HCEC 1CT (cell line): Measurements from ENCODE around the gene RHBDF2.
"Not testable (repeated sequence)": the region's sequence is repeated elsewhere in the genome, so short reads cannot be mapped to it uniquely, and the experiment has no call there.

Source experiments
- DNase-seq: peaks from one replicate; pipeline ENCODE4 v3.0.0-alpha.2; 2017

Gene RHBDF2

DNA sequence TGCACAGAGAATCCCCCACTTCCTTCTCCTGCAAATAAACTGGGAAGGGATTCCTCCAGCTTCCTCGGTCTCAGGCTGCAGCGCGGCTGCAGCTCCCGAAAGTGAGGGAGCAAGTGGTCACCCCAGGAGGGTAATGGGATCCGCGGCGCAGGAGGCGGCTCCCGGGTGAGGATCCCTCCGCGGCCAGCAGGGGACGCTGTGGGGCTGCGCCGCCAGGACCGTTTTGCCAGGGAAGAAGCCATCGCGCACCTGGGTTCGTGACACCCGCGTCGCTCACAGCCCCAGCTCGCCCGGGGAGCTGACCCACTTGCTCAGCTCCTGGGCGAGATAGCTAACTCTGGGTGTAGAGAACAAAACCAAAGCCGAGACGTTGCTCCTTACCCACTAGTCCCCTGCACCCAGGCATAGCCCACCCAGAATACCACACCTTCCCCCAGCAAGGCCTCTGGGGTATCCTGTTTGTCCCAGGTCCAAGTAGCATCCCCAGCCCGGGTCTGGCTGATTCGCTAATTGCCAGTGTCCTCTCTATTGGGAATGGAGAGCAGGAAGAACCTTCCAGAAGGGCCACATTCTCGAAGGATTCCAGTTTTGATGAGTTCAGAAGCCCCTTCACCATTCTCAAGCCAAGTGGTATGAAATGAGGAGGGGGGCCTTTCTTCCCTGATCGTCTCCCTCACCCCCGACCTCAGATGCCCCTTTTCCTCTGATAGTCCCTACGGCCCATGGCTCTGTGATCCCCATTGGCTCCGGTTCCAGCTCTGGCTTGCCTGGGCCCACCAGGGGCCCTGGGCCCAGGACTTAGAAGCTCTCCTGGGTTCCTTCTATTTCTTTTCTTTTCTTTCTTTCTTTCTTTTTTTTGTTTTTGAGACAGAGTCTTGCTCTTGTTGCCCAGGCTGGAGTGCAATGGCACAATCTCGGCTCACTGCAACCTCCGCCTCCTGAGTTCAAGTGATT, 22.1 kb upstream of the RHBDF2 start:
- DNase-seq = peak; percentile 62

- not testable (repeated sequence) for DNase-seq
Observed at GRCh38 chr17:76521683-76522082, 20.5 kb upstream of the RHBDF2 start.

GRCh38 chr17:76521262-76521661, 20.0 kb upstream of the RHBDF2 start:
- DNase-seq = no peak

DNA sequence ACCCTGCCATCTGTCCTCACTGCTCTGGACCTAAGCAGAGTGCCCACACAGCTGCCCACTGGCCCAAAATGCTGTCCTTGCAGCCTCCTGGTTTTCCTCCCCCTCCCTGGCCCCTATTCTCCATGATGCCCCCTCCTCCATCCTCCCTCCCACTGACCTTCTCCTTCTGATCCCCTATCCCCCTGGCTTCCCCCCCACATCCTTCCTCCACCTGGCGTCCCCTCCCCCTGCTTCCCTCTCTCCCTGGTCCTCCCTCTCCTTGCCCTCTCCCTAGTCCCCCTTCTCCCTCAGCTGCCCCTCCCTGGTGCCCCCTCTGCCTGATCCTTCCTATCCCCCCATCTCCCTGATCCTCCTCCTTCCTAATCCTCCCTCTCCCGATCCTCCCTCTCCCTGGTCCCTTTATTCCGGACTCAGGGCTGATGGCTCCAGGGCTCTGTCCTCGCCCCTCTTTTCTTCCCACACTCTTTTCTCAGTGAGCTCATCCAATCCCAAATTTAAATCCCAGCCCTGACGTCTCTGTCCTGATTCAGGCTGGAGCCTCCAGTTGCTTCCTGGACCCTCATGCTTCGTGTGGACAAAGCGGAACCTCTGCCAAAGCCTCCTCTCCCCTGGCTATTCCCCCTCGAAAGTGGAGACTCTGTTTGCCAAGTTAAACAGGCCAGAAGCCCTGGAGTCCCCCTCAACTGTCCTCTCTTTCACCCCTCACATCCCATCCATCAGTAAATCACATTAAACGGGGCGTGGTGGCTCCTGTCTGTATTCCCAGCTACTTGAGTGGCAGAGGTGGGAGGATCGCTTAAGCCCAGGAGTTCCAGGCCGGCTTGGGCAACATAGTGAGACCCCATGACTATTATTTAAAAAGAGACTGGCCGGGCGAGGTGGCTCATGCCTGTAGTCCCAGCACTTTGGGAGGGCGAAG, 18.1 kb upstream of the RHBDF2 start:
- no peak for DNase-seq

GRCh38 chr17:76517638-76518038, 16.4 kb upstream of the RHBDF2 start:
- no peak for DNase-seq

DNA sequence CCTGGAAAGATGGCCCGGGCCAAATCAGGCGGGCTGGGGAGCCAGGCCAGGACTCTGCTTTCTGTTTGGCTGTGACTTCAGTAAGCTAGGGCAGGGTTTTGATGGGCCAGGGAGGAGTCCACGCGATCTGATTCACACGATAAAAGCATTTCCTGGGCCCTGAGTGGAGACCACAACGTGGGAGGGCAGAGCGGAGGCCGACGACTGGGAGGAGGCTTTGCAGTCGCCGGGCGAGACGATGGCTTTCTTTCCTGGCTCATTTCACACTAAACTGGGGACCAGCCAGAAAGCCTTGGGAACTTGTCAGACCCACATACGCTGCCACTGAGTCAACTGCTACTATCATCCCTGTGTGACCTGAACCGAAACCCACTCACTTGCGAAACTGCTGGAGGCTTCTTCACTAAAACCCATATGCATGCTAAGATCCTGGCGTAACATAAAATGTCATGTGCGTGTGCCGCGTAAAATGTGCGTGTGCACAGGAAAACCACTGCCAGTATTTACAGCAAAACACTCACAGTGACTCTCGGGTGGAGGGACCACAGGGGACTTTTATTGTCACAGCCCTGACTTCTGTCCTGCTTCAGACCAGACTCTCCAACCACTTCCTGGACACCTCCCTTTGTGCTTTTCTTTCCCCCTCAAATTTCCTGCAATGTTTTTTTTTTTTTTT, 14.2 kb upstream of the RHBDF2 start:
- peak; percentile 91 for DNase-seq

DNA sequence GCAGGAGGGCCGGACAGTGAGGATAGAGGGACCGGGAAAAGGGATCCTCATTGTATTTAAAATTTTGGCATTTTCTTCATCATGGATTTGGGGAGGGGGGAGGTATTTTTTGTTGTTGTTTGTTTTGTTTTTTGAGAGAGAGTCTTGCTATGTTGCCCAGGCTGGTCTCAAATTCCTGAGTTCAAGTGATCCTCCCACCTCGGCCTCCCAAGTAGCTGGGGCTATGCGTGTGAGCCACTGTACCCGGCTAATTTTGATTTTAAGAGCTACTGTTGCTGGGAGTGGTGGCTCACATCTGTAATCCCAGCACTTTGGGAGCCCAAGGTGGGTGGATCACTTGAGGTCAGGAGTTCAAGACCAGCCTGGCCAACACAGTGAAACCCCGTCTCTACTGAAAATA, 13.1 kb upstream of the RHBDF2 start:
- DNase-seq = not testable (repeated sequence)

DNA sequence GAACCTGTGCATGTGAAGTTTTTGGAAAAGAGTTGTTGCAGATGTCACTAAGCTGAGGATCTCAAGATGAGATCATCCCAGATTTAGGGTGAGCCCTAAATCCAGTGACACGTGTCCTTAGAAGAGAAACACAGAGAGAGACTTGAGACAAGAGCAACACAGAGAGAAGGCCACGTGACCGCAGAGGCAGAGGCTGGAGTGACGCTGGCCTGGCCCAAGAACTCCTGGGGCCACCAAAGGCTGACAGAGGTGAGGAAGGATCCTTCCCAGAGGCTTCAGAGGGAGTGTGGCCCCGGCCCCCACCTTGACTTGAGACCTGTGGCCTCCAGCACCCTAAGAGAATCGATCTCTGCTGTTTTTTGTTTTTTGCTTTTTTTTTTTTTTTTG, 12.1 kb upstream of the RHBDF2 start:
- DNase-seq = no peak

- no peak for DNase-seq
Observed at GRCh38 chr17:76512366-76513305, 11.4 kb upstream of the RHBDF2 start.

DNA sequence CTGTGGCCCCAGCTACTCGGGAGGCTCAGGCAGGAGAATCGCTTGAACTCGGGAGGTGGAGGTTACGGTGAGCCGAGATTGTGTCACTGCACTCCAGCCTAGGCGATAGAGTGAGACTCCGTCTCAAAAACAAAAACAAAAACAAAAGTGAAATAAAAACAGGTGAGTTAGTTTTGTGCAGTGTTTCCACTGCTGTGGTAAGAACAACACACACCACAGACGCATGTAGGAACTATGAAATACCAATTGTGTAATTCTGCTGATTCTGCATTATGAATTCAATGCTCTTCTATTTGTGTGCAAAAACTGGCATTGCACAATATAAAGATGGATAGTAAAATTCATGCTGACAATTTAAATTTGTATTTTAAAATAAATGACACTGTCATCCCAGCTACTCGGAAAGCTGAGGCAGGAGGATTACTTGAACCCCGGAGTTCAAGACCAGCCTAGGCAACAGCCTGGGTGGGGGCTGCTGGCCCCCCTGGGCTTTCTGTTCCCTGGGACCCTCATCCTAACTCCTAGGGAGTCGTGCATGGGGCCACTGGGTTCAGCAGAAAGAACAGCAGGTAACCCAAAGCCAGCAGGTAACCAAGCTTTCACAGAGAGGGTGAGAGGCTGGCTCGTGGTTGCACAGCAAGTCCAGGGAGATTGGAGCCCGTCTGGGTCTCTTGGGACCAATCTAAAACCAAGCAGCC, 10.6 kb upstream of the RHBDF2 start:
- no peak for DNase-seq

GRCh38 chr17:76510831-76511244, 9.6 kb upstream of the RHBDF2 start:
- DNase-seq = no peak

- DNase-seq = not testable (repeated sequence)
Observed at GRCh38 chr17:76508472-76509063, 7.3 kb upstream of the RHBDF2 start.

DNA sequence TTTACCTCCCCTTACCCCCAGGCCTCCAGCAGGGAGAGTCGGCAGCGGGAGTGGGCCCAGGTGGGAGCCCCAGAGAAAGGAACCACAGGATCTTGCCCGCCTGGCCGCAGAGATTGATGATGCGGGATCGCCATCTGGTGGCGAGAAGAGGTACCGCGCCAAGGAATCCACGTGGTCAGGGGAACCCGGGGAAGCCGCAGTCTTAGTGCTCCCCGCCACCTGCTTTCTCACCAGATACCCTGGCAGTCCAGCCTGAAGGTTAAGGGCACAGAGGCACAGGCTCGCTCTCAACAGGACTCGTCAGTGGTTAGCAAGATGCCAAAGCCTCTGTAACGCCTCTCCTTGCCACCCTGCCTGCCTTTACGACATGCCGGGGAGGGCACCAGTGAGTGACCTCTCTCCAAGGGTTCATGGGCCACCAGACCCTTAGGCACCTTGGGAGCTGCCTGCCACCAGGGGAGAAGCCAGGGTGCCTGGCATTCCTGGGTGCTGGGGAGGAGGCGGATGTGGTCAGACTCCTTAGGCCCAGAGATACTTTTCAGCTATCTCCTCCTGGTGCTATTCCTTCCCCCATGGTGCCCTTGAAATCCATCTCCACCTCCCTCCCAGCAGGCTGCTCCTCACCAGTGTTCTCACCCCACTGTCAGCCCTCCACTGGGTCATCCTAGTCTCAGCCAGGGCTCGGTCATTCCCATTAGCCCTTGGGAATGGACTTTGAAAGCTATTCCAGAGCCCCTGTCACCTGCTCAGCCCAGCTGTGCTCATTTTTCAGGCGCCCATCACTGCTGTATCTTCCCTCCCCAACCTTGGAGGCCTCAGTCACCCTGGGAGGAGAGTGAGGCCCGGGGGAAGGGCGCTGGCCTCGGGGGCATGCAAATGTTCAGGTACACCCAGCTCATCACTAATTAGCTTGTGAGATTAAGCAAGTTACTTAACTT, 5.5 kb upstream of the RHBDF2 start:
- peak; percentile 58 for DNase-seq

DNA sequence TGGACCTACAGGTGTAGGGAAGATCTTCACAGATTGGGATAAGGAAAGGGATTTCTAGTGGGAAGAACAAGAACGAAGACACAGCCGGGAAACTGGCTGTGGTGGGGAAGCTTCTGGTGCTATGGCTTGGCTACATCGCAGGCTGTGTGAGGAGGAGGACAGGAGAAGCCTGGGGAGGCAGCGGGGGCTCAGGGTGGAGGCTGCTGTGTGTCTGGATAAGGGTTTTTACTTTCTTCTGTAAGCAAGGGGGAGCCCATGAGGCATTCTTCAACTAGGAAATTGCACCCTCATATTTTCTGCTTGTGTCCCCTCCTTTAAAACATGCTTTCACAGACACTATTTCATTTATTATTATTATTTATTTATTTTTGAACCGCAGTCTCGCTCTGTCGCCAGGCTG, 2.9 kb upstream of the RHBDF2 start:
- DNase-seq = peak; percentile 24

DNA sequence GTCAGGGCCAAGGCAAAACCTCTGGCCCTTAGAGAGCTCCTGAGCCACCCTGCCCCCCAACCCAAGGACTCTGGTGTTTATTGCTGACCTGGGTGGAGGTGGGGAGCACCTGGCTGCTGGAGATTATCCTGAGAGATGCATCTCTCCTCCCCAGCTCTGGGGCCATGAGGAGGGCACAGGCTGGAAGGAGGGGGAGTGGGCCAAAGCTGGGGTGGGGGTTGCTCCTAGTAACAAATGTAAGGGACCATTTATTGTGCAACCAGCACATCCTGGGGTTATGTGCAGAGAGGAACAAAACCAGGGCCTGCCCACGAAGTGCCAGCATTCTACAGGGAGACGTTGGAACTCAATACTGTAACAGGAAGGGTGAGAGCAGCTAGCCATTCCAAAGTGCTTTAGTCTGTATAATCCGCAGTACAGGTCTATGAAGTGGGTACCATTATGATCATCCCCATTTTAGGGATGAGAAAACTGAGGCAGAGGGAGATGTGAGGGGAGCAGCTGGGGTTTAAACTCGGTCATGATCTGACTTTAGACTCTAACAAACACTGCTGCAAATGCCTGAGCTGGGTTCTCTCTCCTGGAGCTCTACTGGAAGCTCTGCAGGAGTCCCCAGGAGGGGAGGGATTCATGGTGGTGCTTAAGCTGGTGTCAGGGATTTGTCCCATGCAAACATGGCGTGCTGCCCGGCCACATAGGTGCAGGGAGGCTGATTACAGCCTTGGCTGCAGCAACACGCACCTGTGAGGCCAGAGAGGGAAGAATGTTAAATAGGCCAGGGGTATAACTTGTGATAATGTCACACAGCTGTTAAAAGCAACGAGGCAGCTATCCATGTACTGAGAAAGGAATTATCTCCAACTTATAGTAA, 1.4 kb upstream of the RHBDF2 start:
- no peak for DNase-seq

DNA sequence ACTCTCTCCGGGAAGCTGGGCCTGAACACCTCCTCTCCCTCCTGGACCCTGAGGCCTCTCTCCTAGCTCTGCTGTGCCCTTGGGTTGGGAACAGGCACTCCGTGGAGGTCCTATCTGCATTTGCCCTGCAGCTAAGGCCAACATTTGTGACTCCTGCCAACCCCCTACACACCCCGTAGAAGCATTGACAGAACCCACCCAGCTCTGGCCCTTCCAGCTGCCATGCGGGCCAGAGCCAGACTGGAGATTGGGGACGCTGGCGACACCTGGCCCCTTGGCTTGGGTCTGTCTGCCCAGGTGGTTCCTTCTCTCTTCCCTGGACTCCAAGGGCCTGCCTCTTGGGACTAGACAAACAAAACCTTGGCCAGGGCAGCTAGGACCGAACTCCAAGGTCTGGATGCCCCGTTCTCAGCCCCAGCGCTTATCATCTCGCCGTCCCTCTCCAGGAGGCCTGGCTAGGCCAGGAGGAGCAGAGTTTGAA, 644 bp upstream of the RHBDF2 start:
- no peak for DNase-seq

DNA sequence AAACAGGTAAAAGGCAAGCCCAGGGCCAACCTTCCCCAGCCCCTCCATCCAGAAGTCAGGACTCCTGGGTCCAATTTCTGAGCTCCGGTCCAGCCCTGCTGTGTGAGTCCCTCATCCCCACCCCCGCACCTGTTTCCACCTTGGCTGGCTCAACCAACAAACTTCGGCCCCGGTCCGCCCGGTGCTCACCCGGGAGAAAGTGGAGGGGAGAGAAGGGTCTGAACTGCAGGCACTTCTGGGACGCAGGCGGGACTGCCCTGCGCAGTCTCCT, 541 bp downstream of the RHBDF2 start:
- no peak for DNase-seq

GRCh38 chr17:76500074-76500746, 1.0 kb downstream of the RHBDF2 start:
- no peak for DNase-seq
